Loucy (cell line): ENCODE results near the gene FMO3.

ENCODE experiments used
- CTCF ChIP-seq: fragments of 200-600 bp; sonication (generic); conservative IDR thresholded peaks from 2 replicates; pipeline ENCODE4 v1.5.1; 2014; ENCODE audit warnings: mild to moderate bottlenecking, antibody characterized with exemption, low read length
- EZH2phosphoT487 ChIP-seq: fragments of 200-600 bp; IDR thresholded peaks from 2 replicates; pipeline ENCODE4 v1.6.1; 2018; ENCODE audit warnings: antibody characterized with exemption, mild to moderate bottlenecking, moderate library complexity, borderline replicate concordance

- TF ChIP-seq CTCF (no peak), EZH2phosphoT487 (no peak)
These were observed 13.2 kb downstream of the FMO3 start for GRCh38 chr1:171103862-171104261.
